HCT116 (cell line): ENCODE measurements around the gene DEXI. TPM values are rescaled to one million over a fixed set of nuclear protein-coding genes. Genes with fewer than 3 reads are reported as not detected.

Source experiments
- ATAC-seq: fragments of 200-7000 bp; cut with Tn5 transposase; 2 replicates; pipeline ENCODE4 v1.9.1; 2020; ENCODE audit warnings: mild to moderate bottlenecking, moderate library complexity
- BruUV-seq: library from RNA; stranded (reverse); fragments of 400-500 nt; replicated peaks from 2 replicates; lab custom pipeline; 2021; lab: Mats Ljungman, UMichigan
- CTCF ChIA-PET: fragments of 300-600 bp; sonication (Branson Sonifier 250); formaldehyde crosslinking; loops from one replicate; lab custom pipeline; 2021; ENCODE audit warnings: antibody characterized with exemption; lab: Charles Lee
- POLR2A ChIA-PET: fragments of 300-600, 350-600 bp; sonication (Branson Sonifier 250); formaldehyde crosslinking; loops from one replicate; lab custom pipeline; 2021; ENCODE audit warnings: antibody characterized with exemption; lab: Charles Lee
- RAD21 ChIA-PET, 2 experiments: fragments of 300-600 bp; sonication (Branson Sonifier 250); formaldehyde crosslinking; loops; one replicate each; lab custom pipeline; 2023; ENCODE audit warnings: low total read pairs in 2 of 2; ENCODE audit not compliant: uncharacterized antibody in 2 of 2, unreplicated experiment in 2 of 2, low non-redundant PET in 1 of 2; lab: Charles Lee
- DNase-seq: peaks from one replicate; pipeline ENCODE4 v3.0.0-alpha.2; 2010; ENCODE audit warnings: low read depth, low spot score
- H2AFZ ChIP-seq: fragments of 200-600 bp; shearing (Covaris generic), sonication (generic); 2 replicates; pipeline ENCODE4 v1.6.1; 2017; ENCODE audit warnings: low read depth, mixed run types, mixed read lengths, antibody characterized with exemption, low read length; ENCODE audit not compliant: poor library complexity, severe bottlenecking
- H3K27ac ChIP-seq: 2 replicates; pipeline ENCODE4 v1.5.1; 2012; ENCODE audit warnings: low read depth, low read length
- H3K27me3 ChIP-seq: fragments of 200-600 bp; sonication (generic); 2 replicates; pipeline ENCODE4 v1.6.1; 2016; ENCODE audit warnings: mixed run types, low read length, mixed read lengths; ENCODE audit not compliant: insufficient read depth
- H3K36me3 ChIP-seq, 2 experiments: fragments of 200-500 bp in 1 of 2; fragments of 200-600 bp in 1 of 2; sonication (Bioruptor generic) in 1 of 2; sonication (generic) in 1 of 2; 2 replicates each; pipeline versions ENCODE4 v1.5.1 to v1.6.1; 2014 to 2016; ENCODE audit warnings: low read length in 2 of 2, inconsistent platforms in 1 of 2, mixed read lengths in 1 of 2, mixed run types in 1 of 2; ENCODE audit not compliant: insufficient read depth in 2 of 2, control insufficient read depth in 1 of 2
- H3K4me1 ChIP-seq, 2 experiments: fragments of 200-600 bp in 1 of 2; sonication (generic) in 1 of 2; 2 replicates each; pipeline versions ENCODE4 v1.5.1 to v1.6.1; 2012 to 2017; ENCODE audit warnings: low read length in 2 of 2, inconsistent platforms in 1 of 2, mild to moderate bottlenecking in 1 of 2, mixed read lengths in 1 of 2, mixed run types in 1 of 2, moderate library complexity in 1 of 2; ENCODE audit not compliant: insufficient read depth in 2 of 2, control insufficient read depth in 1 of 2
- H3K4me2 ChIP-seq: fragments of 200-600 bp; sonication (generic); 2 replicates; pipeline ENCODE4 v1.6.1; 2017; ENCODE audit warnings: mixed run types, low read length, mixed read lengths
- H3K4me3 ChIP-seq, 2 experiments: fragments of 200-600 bp in 1 of 2; sonication (generic) in 1 of 2; replicated peaks in 1 of 2; 2 replicates each; pipeline ENCODE4 v1.5.1; 2011 to 2016; ENCODE audit warnings: low read length in 2 of 2, control low read depth in 1 of 2, low read depth in 1 of 2, mild to moderate bottlenecking in 1 of 2, mixed read lengths in 1 of 2, mixed run types in 1 of 2
- H3K79me2 ChIP-seq: fragments of 200-600 bp; sonication (generic); 2 replicates; pipeline ENCODE4 v1.6.1; 2017; ENCODE audit warnings: mild to moderate bottlenecking, mixed run types, low read length, moderate library complexity, mixed read lengths; ENCODE audit not compliant: insufficient read depth
- H3K9ac ChIP-seq: fragments of 200-600 bp; sonication (generic); 2 replicates; pipeline ENCODE4 v1.6.1; 2016; ENCODE audit warnings: low read length, mixed read lengths
- H3K9me2 ChIP-seq: fragments of 200-600 bp; sonication (generic), shearing (Covaris generic); 2 replicates; pipeline ENCODE4 v1.6.1; 2017; ENCODE audit warnings: mixed run types, mild to moderate bottlenecking, moderate library complexity; ENCODE audit not compliant: insufficient read depth
- H3K9me3 ChIP-seq, 2 experiments: fragments of 200-500 bp in 1 of 2; fragments of 200-600 bp in 1 of 2; sonication (Bioruptor generic) in 1 of 2; sonication (generic) in 1 of 2; 2 replicates each; pipeline ENCODE4 v1.6.1; 2014 to 2017; ENCODE audit warnings: low read length in 2 of 2, mixed read lengths in 2 of 2, inconsistent platforms in 1 of 2, low read depth in 1 of 2, mild to moderate bottlenecking in 1 of 2, mixed run types in 1 of 2, moderate library complexity in 1 of 2; ENCODE audit not compliant: control insufficient read depth in 1 of 2, insufficient read depth in 1 of 2
- H4K20me1 ChIP-seq: fragments of 200-600 bp; sonication (generic), shearing (Covaris generic); 2 replicates; pipeline ENCODE4 v1.6.1; 2017; ENCODE audit warnings: mixed run types, mild to moderate bottlenecking, moderate library complexity; ENCODE audit not compliant: insufficient read depth
- CBX3 ChIP-seq: IDR thresholded peaks from 2 replicates; pipeline ENCODE4 v1.6.1; 2012; ENCODE audit warnings: low read depth
- EGR1 ChIP-seq: IDR thresholded peaks from 2 replicates; pipeline ENCODE4 v1.6.1; 2012; ENCODE audit warnings: low read depth
- ELF1 ChIP-seq: IDR thresholded peaks from 2 replicates; pipeline ENCODE4 v1.6.1; 2012; ENCODE audit warnings: low read depth, borderline replicate concordance
- EZH2phosphoT487 ChIP-seq: fragments of 200-600 bp; IDR thresholded peaks from 2 replicates; pipeline ENCODE4 v1.6.1; 2018; ENCODE audit warnings: antibody characterized with exemption, borderline replicate concordance
- FOSL1 ChIP-seq: IDR thresholded peaks from 2 replicates; pipeline ENCODE4 v1.6.1; 2012; ENCODE audit warnings: low read depth
- JUND ChIP-seq: IDR thresholded peaks from 2 replicates; pipeline ENCODE4 v1.6.1; 2012
- POLR2A ChIP-seq: IDR thresholded peaks from 2 replicates; pipeline ENCODE4 v1.7.0; 2011; ENCODE audit warnings: borderline replicate concordance; ENCODE audit not compliant: insufficient read depth, insufficient read length; ENCODE audit errors: extremely low read depth
- POLR2AphosphoS5 ChIP-seq: IDR thresholded peaks from 2 replicates; pipeline ENCODE4 v1.6.1; 2011; ENCODE audit warnings: mild to moderate bottlenecking, low read depth, low read length, moderate library complexity
- RAD21 ChIP-seq: IDR thresholded peaks from 2 replicates; pipeline ENCODE4 v1.6.1; 2012; ENCODE audit warnings: low read depth, mild to moderate bottlenecking
- SP1 ChIP-seq: IDR thresholded peaks from 2 replicates; pipeline ENCODE4 v1.6.1; 2012; ENCODE audit warnings: low read depth
- SRF ChIP-seq: IDR thresholded peaks from 2 replicates; pipeline ENCODE4 v1.6.1; 2012; ENCODE audit warnings: low read depth
- ZFX ChIP-seq: fragments of 450-650 bp; IDR thresholded peaks from 2 replicates; pipeline ENCODE4 v1.6.1; 2017
- ZNF274 ChIP-seq: fragments of 200-500 bp; sonication (Bioruptor generic); IDR thresholded peaks from 2 replicates; pipeline ENCODE4 v1.6.1; 2014; ENCODE audit warnings: mild to moderate bottlenecking, low read depth, low read length, inconsistent platforms
- intact Hi-C: fragments of 100-400 bp; cut with micrococcal nuclease; formaldehyde crosslinking; loops from 2 replicates; pipeline ENCODE4 v1.10.0; 2022
- total RNA-seq: library from RNA; stranded (reverse); gene quantifications from one replicate; pipeline ENCODE4 v1.2.1, GENCODE V29; 2021; ENCODE audit not compliant: unreplicated experiment
- TF ChIP-seq, protein P1 (sequence below): IDR thresholded peaks from 2 replicates; pipeline ENCODE4 v1.6.1; 2012; ENCODE audit warnings: low read depth
- TF ChIP-seq, protein P2 (sequence below): IDR thresholded peaks from 2 replicates; pipeline ENCODE4 v1.6.1; 2012

The DEXI gene
- total RNA-seq, 1 experiment from 2014 or later = 37.8 TPM

DNA sequence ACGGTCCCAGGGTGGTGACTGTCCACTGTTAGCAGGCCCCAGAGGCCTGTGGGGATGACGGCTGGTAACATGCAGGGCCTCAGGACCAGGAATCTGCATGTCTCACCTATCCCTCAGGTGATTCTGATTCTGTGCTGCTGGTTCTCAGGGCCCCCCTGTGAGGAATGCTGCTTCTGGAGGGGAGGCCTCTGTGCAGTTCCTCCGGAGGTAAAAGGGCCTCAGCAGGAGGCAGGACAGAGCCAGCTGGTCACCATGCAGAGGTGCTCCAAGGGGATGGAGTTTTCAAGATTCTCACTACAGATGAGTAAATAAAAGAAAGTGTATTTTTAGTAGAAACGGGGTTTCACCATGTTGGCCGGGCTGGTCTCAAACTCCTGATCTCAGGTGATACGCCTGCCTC, 35.9 kb upstream of the DEXI start:
- intact Hi-C loops = no loop called here
- Histone ChIP-seq H3K9ac (no peak overlapping the region), H3K27ac (no peak overlapping the region), H3K4me1 (peaks cover 0 to 2% of the 10 kb centered on the region in 2 experiments; a peak in 1 of 4 replicates), H3K36me3 (peaks cover 2% of the 10 kb centered on the region in 2 experiments; a peak in 2 of 4 replicates), H3K9me3 (no peaks in the 10 kb centered on the region), H3K4me2 (no peak overlapping the region), H3K79me2 (no peaks in the 10 kb centered on the region), H3K9me2 (no peaks in the 10 kb centered on the region), H2AFZ (no peak overlapping the region), H3K27me3 (no peaks in the 10 kb centered on the region), H3K4me3 (no peak overlapping the region), H4K20me1 (no peaks in the 10 kb centered on the region)
- ChIA-PET POLR2A (no interaction called here), CTCF (no interaction called here), RAD21 (no interaction called here)
- TF ChIP-seq RAD21 (no peak), EGR1 (no peak), SP1 (no peak), CBX3 (no peak)
- TF ChIP-seq, protein P1, sequence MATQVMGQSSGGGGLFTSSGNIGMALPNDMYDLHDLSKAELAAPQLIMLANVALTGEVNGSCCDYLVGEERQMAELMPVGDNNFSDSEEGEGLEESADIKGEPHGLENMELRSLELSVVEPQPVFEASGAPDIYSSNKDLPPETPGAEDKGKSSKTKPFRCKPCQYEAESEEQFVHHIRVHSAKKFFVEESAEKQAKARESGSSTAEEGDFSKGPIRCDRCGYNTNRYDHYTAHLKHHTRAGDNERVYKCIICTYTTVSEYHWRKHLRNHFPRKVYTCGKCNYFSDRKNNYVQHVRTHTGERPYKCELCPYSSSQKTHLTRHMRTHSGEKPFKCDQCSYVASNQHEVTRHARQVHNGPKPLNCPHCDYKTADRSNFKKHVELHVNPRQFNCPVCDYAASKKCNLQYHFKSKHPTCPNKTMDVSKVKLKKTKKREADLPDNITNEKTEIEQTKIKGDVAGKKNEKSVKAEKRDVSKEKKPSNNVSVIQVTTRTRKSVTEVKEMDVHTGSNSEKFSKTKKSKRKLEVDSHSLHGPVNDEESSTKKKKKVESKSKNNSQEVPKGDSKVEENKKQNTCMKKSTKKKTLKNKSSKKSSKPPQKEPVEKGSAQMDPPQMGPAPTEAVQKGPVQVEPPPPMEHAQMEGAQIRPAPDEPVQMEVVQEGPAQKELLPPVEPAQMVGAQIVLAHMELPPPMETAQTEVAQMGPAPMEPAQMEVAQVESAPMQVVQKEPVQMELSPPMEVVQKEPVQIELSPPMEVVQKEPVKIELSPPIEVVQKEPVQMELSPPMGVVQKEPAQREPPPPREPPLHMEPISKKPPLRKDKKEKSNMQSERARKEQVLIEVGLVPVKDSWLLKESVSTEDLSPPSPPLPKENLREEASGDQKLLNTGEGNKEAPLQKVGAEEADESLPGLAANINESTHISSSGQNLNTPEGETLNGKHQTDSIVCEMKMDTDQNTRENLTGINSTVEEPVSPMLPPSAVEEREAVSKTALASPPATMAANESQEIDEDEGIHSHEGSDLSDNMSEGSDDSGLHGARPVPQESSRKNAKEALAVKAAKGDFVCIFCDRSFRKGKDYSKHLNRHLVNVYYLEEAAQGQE = no peak
- no TSS peak for BruUV-seq
- ATAC-seq (no peak), DNase-seq (no peak)

DNA sequence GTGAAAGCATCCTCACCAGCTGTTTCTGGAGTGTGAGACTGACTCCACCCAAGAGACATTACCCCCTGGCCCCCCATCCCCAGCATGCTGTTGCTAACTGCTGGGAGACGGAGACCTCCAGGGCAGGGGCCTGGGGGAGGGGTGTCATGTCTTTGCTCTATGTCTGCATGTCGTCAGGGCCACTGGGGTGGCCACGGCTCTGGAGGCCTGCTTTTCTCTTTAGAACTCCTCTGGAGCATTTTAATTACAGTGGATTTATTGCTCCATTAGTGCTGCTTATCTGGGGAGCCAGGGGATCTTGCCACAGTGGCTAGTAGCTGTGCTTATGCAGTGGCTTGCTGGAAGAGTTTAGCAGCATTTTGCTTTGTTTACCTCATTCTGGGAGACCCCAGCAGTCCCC, 34.4 kb upstream of the DEXI start:
- POLR2A ChIA-PET = no interaction called here
- CTCF ChIA-PET = no interaction called here
- intact Hi-C loops = no loop called here
- DNase-seq (no peak), ATAC-seq (no peak)
- H3K9me3 ChIP-seq = no peaks in the 10 kb centered on the region
- no peak overlapping the region for H3K9ac ChIP-seq
- no TSS peak for BruUV-seq
- H3K9me2 ChIP-seq = no peaks in the 10 kb centered on the region
- H3K79me2 ChIP-seq = no peaks in the 10 kb centered on the region
- RAD21 ChIA-PET = no interaction called here
- H3K27me3 ChIP-seq = no peaks in the 10 kb centered on the region
- no peak overlapping the region for H3K4me3 ChIP-seq
- H2AFZ ChIP-seq = no peak overlapping the region
- no peaks in the 10 kb centered on the region for H4K20me1 ChIP-seq
- H3K36me3 ChIP-seq = peaks cover 2 to 3% of the 10 kb centered on the region in 2 experiments; a peak in 2 of 4 replicates
- no peak overlapping the region for H3K4me2 ChIP-seq
- H3K4me1 ChIP-seq = no peaks in the 10 kb centered on the region; a peak in 1 of 4 replicates
- H3K27ac ChIP-seq = no peak overlapping the region
- TF ChIP-seq, protein P1 = no peak
- TF ChIP-seq SP1 (no peak), EZH2phosphoT487 (no peak), ELF1 (no peak), POLR2AphosphoS5 (no peak), JUND (no peak), POLR2A (no peak), ZFX (no peak), FOSL1 (no peak), SRF (no peak), ZNF274 (no peak)
- TF ChIP-seq, protein P2, sequence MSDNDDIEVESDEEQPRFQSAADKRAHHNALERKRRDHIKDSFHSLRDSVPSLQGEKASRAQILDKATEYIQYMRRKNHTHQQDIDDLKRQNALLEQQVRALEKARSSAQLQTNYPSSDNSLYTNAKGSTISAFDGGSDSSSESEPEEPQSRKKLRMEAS = no peak
